Thyroid gland (tissue), 4 donors: ENCODE data around the gene NAT9.

Source experiments
- CTCF ChIP-seq, 6 experiments: fragments of 200-600 bp in 3 of 6; fragments of 450-650 bp in 3 of 6; sonication (generic) in 3 of 6; IDR thresholded peaks; one replicate each; pipeline ENCODE4 v1.5.1; 2016 to 2019; ENCODE audit warnings: antibody characterized with exemption in 6 of 6, mild to moderate bottlenecking in 2 of 6, inconsistent platforms in 1 of 6, moderate library complexity in 1 of 6
- POLR2A ChIP-seq, 2 donors: fragments of 450-650 bp; IDR thresholded peaks; one replicate each; pipeline ENCODE4 v1.6.1; 2017; ENCODE audit warnings: antibody characterized with exemption in 2 of 2, mild to moderate bottlenecking in 2 of 2, moderate library complexity in 1 of 2

- TF ChIP-seq CTCF (IDR thresholded peaks at IDR 0.05) = no peak
- TF ChIP-seq POLR2A (IDR thresholded peaks at IDR 0.05) = no peak
Measured at GRCh38 chr17:74759941-74760340, 16.2 kb downstream of the NAT9 start.
